Measurements from ENCODE around the gene SEC14L2. TPM values are rescaled to one million over a fixed set of nuclear protein-coding genes. Genes with fewer than 3 reads are reported as not detected.
"Not testable (repeated sequence)": the region's sequence is repeated elsewhere in the genome, so short reads cannot be mapped to it uniquely, and the experiment has no call there.

Gene SEC14L2
- total RNA-seq, 1 experiment from 2014 or later = 3.0 TPM

GRCh38 chr22:30455075-30455840, 58.4 kb downstream of the SEC14L2 start:
- no peak for DNase-seq (ENCODE audit: low spot score)

- DNase-seq (ENCODE audit: low spot score) = no peak
These were observed 61.2 kb downstream of the SEC14L2 start for GRCh38 chr22:30457981-30458380.

GRCh38 chr22:30459181-30460052, 62.6 kb downstream of the SEC14L2 start:
- DNase-seq (ENCODE audit: low spot score) = no peak

GRCh38 chr22:30460147-30460546, 63.3 kb downstream of the SEC14L2 start:
- DNase-seq (ENCODE audit: low spot score) = no peak

- DNase-seq (ENCODE audit: low spot score) = not testable (repeated sequence)
These were observed 63.7 kb downstream of the SEC14L2 start for GRCh38 chr22:30460555-30460954.

GRCh38 chr22:30469165-30469564, 72.3 kb downstream of the SEC14L2 start:
- no peak for DNase-seq (ENCODE audit: low spot score)

GRCh38 chr22:30470655-30471054, 73.8 kb downstream of the SEC14L2 start:
- DNase-seq (ENCODE audit: low spot score) = no peak

GRCh38 chr22:30471616-30472318, 74.9 kb downstream of the SEC14L2 start, which contains the start of gene SEC14L3:
TSS of gene SEC14L3 (minus strand) at chr22:30472017. CDS start at chr22:30471958, 59 bp downstream.
- no peak for DNase-seq (ENCODE audit: low spot score)

GRCh38 chr22:30472994-30473720, 76.3 kb downstream of the SEC14L2 start:
- no peak for DNase-seq (ENCODE audit: low spot score)

- DNase-seq (ENCODE audit: low spot score) = no peak
These were observed 77.3 kb downstream of the SEC14L2 start for GRCh38 chr22:30474121-30474520.

Small RNA genes lying within 50 kb of the gene (small RNA-seq; reads per million reads assigned to genes)
- gene AC004832.3 (not detected), gene RNU6-564P (not detected)

Other genes with a start within 250 kb of the SEC14L2 start
- gene LIF, start 150.3 kb upstream of the SEC14L2 start, total RNA-seq (2014; rRNA removed; shearing (Covaris generic)) = 48.5 and 50.2 TPM in 2 replicates
- not detected in 2 replicates for gene OSM, start 130.2 kb upstream of the SEC14L2 start, total RNA-seq (2014; rRNA removed; shearing (Covaris generic))
- gene CASTOR1, start 107.5 kb upstream of the SEC14L2 start, total RNA-seq (2014; rRNA removed; shearing (Covaris generic)) = 1.5 and 2.0 TPM in 2 replicates
- gene TBC1D10A, start 70.1 kb upstream of the SEC14L2 start, total RNA-seq (2014; rRNA removed; shearing (Covaris generic)) = 17.2 and 17.4 TPM in 2 replicates
- gene SF3A1, start 40.1 kb upstream of the SEC14L2 start, total RNA-seq (2014; rRNA removed; shearing (Covaris generic)) = 42.3 and 50.8 TPM in 2 replicates
- 3.6 and 5.5 TPM in 2 replicates for gene CCDC157, start 40.0 kb upstream of the SEC14L2 start, total RNA-seq (2014; rRNA removed; shearing (Covaris generic))
- gene RNF215, start 9.6 kb upstream of the SEC14L2 start, total RNA-seq (2014; rRNA removed; shearing (Covaris generic)) = 4.8 and 9.5 TPM in 2 replicates
- 43.7 and 46.8 TPM in 2 replicates for gene MTFP1, start 28.8 kb downstream of the SEC14L2 start, total RNA-seq (2014; rRNA removed; shearing (Covaris generic))
- not detected in 2 replicates for gene SEC14L3, start 75.0 kb downstream of the SEC14L2 start, total RNA-seq (2014; rRNA removed; shearing (Covaris generic))
- 0.23 and 0.46 TPM in 2 replicates for gene SEC14L4, start 108.7 kb downstream of the SEC14L2 start, total RNA-seq (2014; rRNA removed; shearing (Covaris generic))
- not detected in 2 replicates for gene SEC14L6, start 149.7 kb downstream of the SEC14L2 start, total RNA-seq (2014; rRNA removed; shearing (Covaris generic))
- gene GAL3ST1, start 177.6 kb downstream of the SEC14L2 start, total RNA-seq (2014; rRNA removed; shearing (Covaris generic)) = 7.8 and 8.1 TPM in 2 replicates
- 73.9 and 74.0 TPM in 2 replicates for gene PES1, start 194.9 kb downstream of the SEC14L2 start, total RNA-seq (2014; rRNA removed; shearing (Covaris generic))
- gene TCN2, start 210.2 kb downstream of the SEC14L2 start, total RNA-seq (2014; rRNA removed; shearing (Covaris generic)) = 13.2 and 19.0 TPM in 2 replicates
- gene SLC35E4, start 238.8 kb downstream of the SEC14L2 start, total RNA-seq (2014; rRNA removed; shearing (Covaris generic)) = 14.2 and 22.1 TPM in 2 replicates